ENCODE measurements around the gene LRRC46. TPM values are rescaled to one million over a fixed set of nuclear protein-coding genes. Genes with fewer than 3 reads are reported as not detected.

The LRRC46 gene
- total RNA-seq, 1 donor: not detected

DNA sequence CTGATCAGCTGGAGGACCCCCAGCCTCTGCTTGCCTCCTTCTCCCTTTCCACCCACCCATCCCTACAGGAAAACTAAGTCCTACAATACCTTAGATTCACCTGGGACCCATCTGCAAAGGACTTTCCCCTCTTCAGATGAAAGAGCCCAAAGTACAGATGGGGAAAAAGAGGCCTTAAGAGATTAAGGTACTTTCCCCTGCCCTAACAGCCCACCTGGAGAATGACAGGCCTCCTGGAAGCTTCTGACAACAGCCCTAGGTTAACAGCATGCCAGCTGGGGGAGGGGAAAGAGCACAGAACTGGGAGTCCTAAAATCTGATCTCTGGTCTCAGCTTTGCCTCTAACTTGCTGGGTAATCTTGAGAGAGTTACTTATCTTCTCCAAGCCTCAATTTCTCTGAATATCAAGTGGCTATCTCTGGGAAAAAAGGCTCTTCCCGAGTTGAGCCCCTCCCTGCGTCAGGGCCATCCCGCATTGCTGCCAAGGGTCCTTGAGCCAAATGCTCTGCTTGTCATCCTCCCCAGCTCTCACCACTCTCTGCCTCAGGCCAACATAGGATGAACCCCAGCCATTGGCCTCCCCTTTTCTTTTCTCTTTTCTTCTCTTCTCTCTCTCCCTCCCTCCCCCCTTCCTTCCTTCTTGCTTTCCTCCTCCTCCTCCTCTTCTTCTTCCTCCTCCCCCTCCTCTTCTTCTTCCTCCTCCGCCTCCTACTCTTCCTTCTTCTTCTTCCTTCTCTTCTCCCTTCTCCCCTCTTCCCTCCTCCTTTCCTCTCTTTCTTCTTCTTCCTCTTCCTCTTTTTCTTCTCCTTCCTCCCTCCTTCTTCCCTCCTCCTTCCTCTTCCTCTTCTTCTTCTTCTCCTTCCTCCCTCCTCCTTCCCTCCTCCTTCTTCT is 42.0 kb downstream of the LRRC46 start:
- no peak for DNase-seq (ENCODE audit: low read depth)
- TF ChIP-seq, protein P1, sequence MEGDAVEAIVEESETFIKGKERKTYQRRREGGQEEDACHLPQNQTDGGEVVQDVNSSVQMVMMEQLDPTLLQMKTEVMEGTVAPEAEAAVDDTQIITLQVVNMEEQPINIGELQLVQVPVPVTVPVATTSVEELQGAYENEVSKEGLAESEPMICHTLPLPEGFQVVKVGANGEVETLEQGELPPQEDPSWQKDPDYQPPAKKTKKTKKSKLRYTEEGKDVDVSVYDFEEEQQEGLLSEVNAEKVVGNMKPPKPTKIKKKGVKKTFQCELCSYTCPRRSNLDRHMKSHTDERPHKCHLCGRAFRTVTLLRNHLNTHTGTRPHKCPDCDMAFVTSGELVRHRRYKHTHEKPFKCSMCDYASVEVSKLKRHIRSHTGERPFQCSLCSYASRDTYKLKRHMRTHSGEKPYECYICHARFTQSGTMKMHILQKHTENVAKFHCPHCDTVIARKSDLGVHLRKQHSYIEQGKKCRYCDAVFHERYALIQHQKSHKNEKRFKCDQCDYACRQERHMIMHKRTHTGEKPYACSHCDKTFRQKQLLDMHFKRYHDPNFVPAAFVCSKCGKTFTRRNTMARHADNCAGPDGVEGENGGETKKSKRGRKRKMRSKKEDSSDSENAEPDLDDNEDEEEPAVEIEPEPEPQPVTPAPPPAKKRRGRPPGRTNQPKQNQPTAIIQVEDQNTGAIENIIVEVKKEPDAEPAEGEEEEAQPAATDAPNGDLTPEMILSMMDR (IDR thresholded peaks at IDR 0.05; ENCODE audit: insufficient read depth, low read length): no peak
- no peak overlapping the region for H3K4me3 ChIP-seq (ENCODE audit: low read depth, low read length)

DNA sequence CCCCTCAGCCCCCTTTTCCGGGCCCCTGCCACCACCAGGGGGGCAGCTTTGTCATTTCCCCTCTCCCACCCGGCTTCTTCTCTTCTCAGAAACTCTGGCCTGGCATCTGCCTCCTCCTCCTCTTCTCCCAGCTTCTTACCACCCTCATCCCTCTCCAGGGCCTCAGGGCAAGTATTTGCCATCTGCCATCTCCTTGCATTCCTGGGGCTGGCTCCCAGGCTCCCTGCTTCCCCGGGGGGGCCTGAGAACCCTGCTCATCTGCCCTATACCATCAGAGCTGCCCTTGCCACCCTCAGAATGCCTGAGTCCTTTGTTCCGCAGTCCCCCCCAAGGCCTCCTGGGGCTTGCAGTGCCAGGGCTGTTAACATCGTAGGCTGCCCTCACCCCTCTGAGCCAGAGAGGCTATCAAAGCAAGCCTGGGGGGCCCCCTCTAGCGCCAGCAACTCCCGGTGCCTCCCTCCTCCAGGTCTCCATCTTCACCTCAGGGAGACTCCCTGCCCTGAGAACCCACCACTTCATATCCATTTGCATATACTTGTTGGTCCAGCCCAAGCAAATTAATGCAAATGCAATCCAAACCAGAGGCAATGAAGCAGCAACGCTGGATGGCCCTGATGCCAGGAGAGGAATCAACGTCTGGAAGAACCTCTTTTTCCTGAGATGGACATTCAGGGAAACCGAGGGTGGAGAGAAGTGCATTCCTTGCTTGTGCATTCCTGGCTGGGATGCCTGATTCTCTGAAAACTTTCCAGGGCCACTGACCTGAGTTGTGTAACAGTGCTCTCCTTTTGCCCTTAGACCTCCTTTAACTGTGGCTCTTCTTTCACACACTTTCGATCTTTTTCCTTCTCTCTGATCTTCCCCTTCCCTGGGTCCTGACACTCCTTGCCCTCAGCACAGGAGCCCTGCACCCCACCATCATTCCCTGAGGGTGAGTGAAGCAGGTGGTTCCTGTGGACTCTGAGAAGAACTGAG is 43.8 kb downstream of the LRRC46 start:
- TF ChIP-seq, protein P1 (IDR thresholded peaks at IDR 0.05; ENCODE audit: insufficient read depth, low read length): no peak
- DNase-seq (ENCODE audit: low read depth): no peak
- H3K4me3 ChIP-seq (ENCODE audit: low read depth, low read length): no peak overlapping the region

DNA sequence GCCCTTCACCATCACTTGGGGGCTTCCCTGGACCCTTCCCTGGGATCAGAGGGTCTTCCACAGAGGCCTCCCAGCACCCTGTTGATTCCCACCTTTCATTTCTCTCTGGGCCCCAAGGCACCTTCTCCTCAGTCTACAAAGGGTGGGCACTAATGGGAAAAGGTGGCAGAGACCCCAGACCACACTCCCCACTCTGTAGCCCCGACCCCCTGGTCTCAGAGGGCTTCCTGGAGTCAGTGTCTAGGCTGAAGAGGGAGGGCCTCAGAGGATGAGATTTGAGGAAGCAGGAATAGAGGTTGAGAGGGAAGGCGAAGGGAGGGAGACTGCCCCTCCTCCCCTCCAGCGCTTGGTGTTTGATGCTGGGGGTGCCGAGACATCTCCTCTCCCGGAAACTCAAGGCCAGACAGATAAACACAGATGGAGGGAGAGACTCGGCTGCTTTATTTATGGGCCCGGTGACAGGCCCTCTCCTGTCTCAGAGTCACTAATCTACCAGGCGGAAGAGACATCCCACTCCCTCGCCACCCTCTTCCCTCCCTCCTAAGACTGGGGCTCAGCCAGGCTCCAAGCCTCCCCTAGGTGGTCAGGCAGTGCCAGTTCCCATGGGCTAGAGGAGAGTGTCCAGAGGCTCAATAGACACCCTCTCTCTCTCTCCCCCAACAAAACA is 46.0 kb downstream of the LRRC46 start:
- TF ChIP-seq, protein P1 (IDR thresholded peaks at IDR 0.05; ENCODE audit: insufficient read depth, low read length): no peak
- no peak for DNase-seq (ENCODE audit: low read depth)
- no peak overlapping the region for H3K4me3 ChIP-seq (ENCODE audit: low read depth, low read length)

DNA sequence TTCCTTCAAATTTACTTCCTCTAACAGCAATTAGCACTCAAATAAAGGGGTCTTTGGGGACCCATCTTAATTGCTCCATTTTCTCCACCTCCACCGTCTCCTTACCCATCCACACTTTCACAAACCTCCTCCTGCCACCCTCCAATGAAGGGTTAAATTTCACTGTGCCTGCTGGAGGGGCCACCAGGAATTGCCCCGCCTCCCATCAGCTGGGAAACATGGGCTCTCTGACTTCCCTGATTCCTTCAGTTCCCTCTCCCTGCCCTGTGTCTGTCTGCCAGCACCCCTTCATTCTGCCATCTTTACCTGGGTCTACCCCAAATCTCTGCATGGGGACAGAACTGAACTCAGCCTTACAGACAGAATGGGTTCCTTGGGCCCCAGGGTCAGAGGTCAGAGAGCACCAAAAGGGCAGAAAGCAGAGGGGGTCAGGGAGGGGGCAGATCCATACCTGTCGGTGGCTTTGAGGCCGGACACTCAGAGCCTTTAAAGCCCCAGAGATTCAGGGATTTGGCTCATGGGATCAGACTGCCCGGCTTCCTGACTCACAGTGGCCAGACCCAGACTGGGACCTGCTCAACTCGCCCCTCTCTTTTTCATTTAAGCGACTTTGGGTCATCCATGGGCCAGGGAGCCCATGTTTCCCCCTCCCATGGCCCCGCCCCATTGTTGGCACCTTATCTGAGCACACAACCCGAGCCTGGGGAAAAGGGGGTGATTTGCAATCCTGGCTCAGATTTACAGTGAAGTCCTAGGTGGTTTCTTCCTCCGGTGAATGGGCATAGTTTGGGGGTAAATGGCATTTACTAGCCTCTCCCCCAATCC is 46.9 kb downstream of the LRRC46 start:
- TF ChIP-seq, protein P1 (IDR thresholded peaks at IDR 0.05; ENCODE audit: insufficient read depth, low read length): no peak
- DNase-seq (ENCODE audit: low read depth): no peak
- H3K4me3 ChIP-seq (ENCODE audit: low read depth, low read length): no peak overlapping the region

DNA sequence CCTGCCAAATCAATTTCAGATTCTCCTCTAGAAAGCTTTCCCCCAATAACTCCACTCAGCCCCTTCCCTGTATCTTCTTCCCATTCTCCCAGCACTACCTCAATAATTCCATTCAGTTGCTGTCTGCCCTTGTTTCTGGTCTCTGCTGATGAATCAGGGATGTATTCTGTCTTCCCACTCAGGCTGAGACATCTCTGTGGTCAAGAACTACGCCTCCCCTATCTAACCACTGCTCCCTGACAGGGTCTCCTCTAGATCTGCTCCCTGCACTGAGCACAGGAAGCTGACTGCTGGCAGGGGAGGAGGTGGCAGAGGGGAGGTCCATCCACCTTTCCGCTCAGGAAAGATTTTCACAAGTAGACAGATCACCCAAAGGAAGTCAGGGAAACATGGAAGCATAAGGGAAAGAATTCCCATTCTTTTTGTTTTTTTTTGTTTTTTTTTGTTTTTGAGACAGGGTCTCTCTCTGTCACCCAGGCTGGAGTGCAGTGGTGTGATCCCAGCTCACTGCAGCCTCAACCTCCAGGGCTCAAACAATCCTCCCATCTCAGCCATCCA is 47.6 kb downstream of the LRRC46 start:
- TF ChIP-seq, protein P1 (IDR thresholded peaks at IDR 0.05; ENCODE audit: insufficient read depth, low read length): no peak
- no peak overlapping the region for H3K4me3 ChIP-seq (ENCODE audit: low read depth, low read length)
- DNase-seq (ENCODE audit: low read depth): no peak

Measured in fibroblast of the aortic adventitia (primary cell).